ENCODE results near the gene MAF.

- TF ChIP-seq CTCF (IDR thresholded peaks at IDR 0.05) (no peak), EP300 (IDR thresholded peaks at IDR 0.05) (no peak)
Measured at GRCh38 chr16:79599256-79599836, 1.2 kb downstream of the MAF start.

Data from tibial nerve (tissue), 4 donors.